Activated T-cell treated with anti-CD3 and anti-CD28 coated beads for 48 hours (primary cell): ENCODE measurements around the gene HAND1.
"Not testable (repeated sequence)": the region's sequence is repeated elsewhere in the genome, so short reads cannot be mapped to it uniquely, and the experiment has no call there.

ENCODE experiments used
- DNase-seq: peaks from one replicate; pipeline ENCODE4 v3.0.0-alpha.2; 2020; ENCODE audit warnings: low read depth

Gene HAND1

DNA sequence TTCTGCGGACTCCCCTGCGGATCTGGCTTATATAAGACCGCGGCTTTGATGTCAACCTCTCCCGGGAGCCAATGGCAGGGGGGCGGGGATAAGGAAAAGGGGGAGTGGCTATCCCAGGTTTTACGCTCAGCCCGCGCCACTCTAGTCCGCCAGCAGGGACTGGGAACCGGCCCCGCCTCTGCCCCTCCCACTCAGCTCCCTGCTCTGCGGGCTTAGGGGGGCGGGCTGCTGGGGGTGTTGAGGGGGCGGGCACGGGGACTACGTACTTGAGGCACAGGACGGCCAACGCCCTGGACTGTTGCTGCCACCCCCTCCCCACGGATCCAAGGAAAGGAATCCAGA, at the start of gene HAND1:
Gene HAND1, minus strand, starts transcription at position 4 of the 342 bp plus-strand sequence. CDS start 219 bp downstream, outside the sequence.
- no peak for DNase-seq

DNA sequence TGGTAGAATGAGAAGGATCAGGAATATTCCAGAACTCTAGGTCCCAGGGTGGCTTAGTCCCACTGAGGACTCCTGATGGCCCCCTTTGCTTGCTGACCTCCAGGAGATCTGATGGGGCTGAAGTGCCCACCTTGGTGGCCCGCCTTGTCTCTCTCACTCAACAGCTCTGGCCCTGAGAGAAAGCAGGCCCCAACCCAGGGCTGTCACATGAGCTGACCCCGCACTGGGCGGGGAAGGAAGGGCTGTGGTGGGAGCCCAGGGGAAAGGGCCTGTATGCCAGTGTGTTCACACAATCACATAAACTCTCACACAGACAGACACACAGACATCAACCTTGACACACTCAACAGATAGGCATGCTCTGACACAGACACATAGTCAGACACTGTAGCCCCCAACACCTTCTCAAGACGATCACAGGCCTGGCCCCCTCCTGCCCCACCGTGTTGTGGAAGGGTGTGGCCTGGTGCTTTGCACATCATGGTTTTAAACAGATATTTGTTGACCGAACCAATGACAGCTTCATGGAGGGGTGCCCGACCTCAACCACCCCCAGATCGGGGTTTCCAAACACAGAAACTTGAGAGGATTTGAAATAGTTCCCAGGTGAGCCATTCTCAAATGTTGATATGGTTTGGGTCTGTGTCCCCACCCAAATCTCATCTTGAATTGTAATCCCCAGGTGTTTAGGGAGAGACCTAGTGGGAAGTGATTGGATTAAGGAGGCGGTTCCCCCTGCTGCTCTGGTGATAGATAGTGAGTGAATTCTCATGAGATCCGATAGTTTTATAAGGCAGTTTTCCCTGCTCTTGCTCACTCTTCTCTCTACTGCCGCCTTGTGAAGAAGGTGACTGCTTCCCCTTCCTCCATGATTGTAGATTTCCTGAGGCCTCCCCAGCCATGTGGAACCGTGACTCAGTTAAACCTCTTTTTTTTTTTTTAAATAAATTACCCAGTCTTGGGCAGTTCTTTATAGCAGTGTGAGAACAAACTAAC, 48.5 kb upstream of the HAND1 start:
- no peak for DNase-seq

DNA sequence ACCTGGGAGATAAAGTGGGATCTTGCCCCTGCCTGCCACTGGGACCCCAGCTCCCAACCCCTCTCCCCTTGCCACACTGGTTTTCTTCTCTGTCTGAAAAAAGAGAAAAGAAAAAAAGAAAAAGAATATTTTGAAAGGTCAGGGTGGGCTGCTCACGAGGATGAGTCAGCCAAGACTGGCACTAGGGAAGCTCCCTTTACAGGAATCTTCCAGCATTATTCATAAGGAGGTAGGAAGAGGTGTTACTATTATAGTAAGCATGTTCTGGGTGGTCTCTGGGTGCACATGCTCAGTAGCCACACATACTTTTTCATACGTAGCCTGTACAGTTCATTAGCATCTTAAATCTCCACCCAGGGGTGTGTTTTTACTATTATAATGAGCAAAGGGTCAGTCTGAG, 46.8 kb upstream of the HAND1 start:
- no peak for DNase-seq

DNA sequence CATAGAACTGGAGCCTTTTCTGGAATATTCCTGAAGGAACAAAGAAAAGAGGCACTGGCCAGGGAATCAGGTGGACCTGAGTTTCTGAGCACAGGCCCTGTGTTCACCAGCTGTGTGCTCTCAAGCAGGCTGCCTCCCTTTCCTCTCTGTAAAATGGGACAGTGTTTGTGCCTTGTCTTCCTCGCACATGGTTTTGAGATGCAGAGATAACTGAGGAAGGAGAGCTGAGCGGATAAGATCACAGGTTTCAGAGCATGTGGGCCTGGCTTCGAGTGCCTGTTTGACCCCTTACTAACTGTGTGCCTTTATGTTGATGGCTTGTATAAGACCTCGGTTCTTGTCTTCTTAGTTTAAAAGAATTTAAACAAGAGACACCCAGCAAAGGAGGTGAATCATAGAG, 46.2 kb upstream of the HAND1 start:
- DNase-seq, result no peak

DNA sequence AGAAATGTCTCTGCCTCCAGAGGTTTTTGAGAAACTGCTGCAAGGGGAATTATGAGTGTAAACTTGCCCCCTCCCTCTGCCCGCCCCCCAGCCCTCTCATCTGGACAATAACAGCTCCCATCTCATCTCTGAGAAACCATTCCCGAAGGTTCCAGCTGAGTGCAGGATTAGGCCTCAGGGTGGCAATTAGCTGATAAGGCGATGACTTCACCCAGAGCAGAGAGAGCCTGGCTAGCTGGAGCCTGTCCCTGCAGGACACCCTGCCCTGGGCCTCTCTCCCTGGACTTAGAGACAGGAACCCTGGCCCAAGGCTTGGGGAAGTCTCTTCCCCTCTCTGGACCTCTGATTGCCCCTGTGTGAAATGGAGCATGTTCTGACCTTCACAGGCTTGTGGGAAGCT, 45.7 kb upstream of the HAND1 start:
- no peak for DNase-seq

DNA sequence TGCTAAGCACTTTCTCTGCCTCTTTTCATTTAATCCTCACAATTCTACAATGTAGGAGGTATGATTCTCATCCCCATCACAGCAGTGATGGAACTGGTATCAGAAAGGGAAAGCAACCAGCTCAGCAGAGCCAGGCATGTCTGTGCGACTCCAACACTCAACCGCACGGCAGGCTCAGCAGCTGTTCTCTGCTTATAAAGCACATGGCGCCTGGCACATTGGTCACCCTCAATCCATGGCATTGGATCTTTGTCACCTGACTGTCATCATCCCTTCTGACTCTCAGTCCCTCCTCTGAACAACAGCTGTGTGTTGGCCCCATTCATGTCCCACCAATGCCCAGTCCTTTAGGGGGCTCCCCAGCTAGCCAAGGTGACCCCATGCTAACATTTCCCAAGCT, 45.1 kb upstream of the HAND1 start:
- no peak for DNase-seq

DNA sequence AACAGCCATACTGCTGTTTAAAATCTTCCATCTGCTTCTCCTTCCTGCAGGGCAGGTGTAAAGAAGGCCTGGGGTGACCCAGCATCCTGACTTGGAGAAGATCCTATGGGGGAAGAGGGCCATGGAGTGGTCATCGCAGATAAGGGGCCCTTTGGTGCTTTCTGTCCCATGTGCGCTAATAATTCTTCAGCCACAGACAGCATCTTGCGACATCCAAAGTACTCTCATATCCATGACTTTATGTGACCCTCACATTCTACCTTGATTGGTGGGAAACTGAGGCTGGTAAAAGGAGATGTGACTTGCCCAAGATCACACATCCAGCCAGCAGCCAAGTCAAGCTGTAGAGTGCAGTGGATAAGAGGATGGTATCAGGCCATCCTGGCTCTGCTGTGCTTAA, 44.3 kb upstream of the HAND1 start:
- DNase-seq, result no peak

DNA sequence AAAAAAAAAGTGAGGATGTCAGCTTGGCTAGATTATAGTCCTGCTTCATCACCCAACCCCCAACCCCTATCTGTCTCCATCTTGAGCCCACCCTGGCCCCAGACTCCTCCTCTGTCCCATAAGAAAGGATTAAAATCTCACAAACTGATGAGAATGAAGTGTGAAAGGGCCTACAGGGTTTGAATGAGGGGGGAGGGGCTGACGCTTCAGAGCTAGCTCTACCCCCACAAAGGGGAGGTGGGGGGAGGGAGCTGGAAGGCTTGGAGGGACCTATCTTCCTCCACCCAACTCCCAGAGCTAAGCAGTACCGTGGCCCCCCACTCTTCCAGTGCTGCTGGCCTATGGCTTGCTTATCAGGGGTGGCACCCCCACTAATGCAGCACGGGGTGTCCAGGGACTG, 43.7 kb upstream of the HAND1 start:
- no peak for DNase-seq

DNA sequence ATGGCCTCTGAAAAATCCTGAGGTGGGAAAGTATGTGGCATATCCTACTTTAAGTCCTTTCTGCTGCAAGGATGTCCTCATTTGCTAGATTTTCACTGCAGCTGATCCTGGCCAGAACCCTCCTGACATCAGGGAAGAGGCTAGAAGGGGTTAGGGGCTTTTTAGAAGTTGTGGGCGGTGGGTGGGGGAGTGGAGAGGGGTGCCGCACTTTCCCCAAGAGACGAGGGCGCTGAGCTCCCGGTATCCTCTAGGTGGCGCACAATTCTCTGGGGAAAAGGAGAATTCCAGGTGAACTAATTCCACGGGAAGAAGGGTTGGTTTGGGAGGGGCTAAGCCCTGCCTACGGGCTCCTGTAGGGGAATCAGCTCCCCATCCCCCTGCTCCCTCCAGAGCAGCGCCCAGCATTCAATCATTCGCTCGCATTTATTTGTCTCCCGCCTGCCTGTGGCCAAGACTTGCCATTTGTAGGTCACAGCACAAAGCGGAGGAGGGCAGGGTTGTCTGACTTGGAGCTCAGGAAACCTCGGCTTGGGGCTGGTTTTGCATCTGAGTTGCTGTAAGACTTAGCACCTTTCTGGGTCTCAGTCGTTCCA, 42.9 kb upstream of the HAND1 start:
- no peak for DNase-seq

DNA sequence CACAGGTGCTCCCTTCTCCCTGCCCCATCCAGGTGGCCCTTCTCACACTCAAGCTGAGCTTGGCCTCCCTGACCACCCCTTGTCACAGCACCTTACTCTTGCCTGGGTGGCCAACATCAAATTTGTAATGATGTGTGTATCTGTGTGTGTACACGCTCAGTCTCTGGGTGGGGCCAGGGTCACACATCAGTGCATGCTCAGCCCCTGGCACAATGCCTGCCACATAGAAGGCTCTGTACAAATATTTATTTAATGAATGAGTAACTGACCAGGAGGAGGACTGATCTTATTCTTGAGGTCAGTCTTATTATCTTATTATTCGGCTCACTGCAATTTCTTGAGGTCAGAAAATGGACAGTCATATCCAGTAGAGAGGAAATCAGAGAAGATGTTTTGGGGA, 41.3 kb upstream of the HAND1 start:
- DNase-seq, result no peak

DNA sequence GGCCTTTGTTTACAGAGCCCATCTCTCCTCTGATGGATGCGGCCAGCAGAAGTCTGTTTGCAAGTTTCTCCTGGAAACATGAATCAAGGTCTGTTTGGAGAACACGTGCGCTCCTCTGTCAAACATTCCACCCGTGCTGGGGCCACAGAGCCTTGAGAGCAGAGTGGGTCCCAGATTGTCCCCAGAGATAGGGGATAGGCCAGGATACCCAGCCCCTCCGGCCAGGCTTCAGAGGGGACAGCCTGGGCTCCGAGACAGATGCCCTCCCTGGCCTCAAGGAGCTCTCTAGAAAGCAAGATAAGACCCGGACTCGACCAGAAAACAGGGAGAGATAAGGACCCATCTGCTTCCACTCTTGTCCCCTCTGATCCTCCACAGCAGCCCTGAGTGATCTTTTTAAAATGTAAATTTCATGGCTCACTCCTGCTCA, 40.4 kb upstream of the HAND1 start:
- no peak for DNase-seq

DNA sequence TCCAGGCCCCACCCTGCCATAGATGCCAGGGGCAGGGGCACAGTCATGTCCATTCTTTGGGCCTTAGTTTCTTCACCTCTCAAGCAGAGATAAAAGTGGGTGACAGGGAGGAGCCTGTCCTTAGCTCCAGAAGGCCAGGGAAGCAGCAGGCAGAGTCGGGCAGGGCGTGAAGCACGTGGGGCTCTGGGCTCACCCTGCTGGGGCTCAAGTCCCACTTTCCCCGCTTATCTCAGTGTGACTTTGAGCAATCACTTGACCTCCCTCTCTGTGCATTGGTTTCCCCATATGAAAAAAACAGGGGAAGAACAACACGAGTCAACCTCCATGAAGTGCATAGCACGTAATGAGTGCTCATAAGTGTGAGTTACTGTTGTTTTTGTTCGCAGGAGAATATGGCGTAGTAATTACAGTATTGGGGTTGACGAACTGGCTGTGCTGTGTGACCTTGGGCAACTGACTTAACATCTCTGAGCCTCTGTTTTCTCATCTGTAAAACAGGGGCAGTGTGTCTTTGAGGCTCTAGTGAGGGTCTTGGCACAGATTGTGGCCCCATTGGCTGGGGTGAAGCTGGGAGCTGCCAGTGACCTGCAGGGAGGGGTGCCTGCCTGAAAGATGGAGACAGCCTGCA, 39.9 kb upstream of the HAND1 start:
- DNase-seq, result no peak

DNA sequence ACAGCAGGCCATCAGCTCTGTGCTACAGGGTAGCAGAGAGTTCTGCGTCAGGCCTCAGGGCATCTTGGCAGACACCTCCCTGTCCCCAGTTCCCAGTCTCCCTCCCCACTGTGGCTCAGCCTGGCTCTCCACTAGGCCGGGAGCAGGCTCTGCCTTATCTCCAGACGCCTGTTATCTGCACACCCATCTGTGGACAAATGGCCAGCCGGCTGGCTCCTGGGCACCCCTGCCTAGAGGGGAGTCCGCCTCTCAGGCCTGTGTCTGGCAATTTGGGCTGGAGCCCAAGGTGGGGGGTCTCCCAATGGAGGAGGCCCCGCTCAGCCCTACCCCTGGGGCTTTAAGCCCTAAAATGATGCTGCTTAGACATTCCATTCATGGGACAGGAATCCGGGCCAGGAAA, 39.2 kb upstream of the HAND1 start:
- DNase-seq, result no peak

DNA sequence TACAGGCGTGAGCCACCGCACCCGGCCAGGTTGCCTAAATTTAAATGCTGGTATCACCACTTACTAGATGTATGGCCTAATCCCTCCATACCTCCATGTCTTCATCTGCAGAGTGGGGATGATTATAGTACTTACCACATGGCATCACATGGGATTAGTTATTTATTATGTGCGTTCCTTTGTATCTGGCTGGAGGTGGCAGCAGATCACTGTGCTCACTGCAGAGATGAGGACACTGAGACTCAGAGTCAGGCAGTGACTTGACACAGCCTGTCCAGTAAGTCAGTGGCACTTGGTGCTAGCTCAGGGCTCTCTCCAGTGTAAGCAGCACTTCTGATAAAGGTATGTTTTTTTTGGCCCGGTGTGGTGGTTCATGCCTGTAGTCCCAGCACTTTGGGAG, 38.4 kb upstream of the HAND1 start:
- no peak for DNase-seq

DNA sequence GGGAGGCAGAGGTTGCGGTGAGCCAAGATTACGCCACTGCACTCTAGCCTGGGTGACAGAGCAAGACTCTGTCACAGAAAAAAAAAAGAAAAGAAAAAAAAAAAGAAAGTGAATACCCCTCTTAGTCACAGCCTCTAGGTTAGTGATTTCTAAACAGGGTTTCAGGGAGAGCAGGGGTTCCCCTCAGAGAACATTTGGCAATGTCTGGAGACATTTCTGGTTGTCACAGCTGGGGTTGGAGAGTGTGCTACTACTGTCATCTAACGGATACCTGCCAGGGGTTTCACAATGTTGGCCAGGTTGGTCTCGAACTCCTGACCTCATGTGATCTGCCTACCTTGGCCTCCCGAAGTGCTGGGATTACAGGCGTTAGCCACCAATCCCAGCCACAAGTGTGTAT, 37.5 kb upstream of the HAND1 start:
- not testable (repeated sequence) for DNase-seq

DNA sequence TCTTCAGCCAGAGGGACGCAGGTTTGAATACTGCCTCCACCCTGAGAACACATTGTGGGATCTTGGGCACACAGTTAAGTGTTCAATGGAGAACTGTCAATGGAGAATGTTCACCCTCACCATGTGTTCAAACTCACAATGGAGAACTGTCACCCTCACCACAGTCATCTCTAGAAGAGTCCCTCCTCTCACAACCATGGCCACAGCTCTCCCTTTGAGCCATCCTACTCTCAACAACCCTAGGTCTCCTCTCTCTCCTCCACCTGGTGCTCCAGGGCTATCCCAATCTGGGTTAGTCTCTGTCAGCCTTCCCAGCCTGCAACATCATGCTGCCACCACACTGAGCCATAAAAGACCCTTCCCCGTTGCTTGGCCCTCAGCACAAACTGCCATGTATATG, 36.3 kb upstream of the HAND1 start:
- no peak for DNase-seq

DNA sequence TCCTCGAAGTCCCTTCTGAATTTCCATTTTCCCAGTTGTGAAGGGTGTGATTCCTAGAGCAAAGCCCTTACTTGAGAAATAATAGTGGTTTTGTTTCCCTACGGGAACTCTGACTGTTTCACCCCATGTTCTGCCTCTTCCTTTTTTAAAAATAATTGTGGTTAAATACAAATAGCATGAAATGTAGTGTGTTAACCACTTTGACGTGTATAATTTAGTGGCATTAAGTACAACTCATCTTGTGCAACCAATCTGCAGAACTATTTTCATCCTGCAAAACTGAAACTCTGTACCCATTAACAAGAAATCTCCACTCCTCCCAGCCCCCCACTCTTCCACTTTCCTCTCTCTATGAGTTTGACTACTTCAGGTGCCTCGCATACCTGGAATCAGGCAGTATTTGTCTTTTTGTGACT, 35.6 kb upstream of the HAND1 start:
- no peak for DNase-seq

DNA sequence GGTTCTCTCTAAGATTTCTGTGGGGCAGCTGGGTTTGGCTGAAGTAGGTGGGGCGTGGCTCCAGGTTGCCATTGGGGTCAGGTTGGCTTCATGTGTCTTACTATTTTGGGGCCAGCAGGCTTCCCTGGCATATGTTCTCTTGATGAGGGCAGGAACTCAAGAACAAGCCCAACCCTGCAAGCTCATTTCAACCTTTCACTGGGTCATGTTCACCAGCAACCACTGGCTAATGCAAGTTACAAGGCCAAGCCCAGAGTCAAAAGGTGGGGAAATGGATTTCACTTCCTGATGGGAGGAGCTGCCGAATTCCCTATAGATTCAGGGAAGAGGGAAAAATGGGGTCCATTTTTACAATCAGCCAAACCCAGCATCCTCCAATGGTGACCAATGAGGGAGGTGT, 34.0 kb upstream of the HAND1 start:
- DNase-seq, result no peak

DNA sequence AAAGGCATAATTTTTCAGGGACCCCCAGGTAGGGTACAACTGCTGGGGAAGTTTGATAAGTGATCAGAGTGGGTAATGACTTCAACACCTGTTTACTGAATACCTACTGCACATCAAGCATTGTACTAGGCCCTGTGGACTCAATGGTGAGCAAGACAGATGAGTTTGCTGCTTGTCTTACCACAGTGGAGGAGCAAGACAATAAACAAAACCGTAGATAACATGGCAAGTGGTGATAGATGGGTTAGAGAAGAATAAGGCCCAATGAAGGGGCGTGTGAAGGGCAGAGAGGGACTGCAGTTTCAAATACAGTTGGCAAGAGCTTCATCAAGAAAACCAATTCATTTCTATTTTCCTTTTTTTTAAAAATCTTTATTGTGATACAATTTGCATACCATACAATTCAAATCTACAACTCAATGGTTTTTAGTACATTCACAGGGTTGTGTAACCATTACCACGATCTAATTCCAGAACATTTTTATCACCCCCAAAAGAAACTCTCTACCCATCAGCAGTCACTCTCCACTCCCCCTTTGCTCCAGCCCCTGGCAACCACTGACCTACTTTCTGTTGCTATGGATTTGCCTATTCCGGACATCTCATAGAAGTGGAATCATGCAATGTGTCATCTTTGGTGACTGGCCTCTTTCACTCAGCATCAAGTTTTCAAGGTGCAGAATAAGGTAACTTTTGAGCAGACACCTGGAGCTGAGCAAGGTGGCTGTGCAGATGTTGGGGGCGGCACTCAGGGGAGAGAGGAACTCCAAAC, 31.9 kb upstream of the HAND1 start:
- no peak for DNase-seq

DNA sequence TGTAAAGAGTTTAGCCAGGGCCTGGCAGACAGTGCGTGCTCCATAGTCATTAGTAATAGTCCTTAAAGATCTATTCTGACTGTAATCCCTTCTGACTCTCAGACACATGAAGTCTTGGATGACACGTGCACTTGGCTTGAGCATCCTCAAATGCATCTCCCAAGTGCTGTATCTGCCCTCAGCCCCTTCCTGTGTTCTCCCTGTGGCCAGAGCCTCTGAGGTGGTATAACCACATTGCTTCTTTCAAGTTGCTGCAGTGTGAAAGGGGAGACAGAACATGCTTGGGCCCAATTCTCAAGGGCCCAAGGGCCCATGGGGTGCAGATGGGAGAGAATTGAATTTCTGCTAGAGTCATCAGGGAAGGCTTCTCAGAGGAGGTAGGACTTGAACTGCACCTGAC, 30.1 kb upstream of the HAND1 start:
- DNase-seq, result no peak

DNA sequence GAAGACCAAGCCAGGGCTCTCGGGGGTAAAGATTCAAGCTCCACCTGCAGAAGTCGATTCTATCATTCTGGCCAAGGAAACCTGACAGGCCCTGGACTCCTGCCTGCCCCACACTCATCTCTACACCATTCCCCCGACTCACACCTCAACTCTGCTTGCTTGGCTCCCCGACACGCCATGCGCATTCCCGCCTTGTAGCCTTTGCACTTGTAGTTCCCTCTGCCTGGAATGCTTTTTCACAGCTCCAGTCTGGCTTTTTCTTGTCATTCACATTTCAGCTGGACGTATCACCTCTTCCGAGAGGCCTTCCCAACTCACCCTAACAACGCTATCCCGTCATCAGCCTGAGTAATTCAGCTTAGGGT, 28.7 kb upstream of the HAND1 start:
- no peak for DNase-seq

DNA sequence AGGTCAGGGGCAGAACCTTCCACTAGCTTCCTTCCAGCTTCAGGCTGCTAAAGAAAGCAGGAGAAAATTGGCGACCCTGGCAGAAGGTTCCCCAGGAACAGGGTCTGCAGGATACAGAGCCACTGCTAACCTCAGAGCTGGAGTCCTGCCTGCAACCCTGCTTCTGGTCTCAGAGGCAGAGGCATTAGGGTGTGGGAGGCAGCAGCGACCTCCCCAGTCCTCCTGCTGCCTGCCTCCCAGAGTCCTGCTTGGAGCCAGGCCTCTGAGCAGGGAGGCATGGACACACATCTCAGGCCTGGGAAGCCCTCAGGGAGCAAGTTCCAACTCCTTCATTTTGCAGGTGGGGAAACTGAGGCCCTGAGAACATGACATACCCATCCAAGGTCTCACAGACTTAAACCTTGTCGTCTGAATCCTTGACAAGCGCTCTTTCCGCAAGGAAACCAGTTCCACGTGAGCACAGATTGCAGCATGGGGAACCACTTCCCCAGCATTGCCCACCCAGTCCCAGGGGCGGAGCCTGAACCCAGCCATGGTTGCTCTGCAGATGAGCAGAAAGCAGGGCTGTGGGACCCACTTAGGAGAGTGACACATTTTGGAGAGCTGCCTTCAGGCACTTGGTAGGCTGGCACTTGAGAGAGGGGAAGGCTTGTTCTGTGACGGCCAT, 28.2 kb upstream of the HAND1 start:
- DNase-seq, result no peak
